ENCODE measurements around the gene MEIOSIN.

Gene MEIOSIN

DNA sequence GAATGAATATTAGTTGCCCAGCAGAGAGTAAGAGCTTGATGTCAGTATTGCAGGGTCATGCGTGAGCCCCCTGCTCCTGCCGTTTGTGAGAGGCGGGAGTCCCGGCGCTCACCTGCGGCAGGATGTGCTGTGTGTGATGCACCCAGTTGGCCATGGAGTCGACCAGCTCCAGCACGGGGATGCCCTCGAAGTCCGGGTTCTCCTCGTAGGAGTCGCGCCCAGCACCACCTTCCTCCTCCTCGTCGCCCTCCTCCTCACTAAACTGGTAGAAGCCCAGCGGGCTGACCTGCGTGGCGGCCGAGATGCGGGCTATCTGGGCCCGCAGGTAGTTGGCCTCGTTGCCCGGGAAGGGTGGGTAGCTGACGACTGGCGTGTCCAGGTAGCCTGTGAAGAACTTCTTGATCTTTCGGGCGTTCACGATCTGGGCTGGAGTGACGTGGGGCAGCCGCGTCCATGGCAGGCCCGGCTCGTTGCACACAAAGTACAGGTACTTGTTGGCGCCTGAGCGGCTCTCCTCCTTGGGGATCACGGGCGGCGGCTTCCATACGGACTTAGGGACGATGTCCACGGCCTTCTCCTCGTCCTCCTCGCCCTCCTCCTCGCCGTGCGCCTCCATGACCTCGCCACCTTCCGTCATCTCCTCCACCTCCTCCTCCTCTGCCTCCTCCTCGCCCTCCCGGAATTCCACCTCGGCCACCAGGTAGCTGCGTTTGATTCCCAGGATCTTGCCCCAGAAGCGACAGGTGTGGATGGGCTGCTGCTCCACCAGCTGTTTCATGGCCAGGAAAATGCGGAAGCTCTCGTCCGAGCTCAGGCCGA lies 71.1 kb downstream of the MEIOSIN start:
- DNase-seq, result no peak

DNA sequence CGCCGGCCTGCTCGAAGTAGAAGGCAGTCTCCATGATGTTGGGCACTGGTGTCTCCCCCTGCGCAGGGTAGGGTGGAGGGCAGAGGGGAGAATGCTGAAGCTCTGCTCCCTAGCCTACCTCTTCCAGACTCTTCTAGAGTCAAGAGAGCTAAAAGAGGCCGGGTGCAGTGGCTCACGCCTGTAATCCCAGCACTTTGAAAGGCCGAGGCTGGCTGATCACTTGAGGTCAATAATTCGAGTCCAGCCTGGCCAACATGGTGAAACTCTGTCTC lies 71.7 kb downstream of the MEIOSIN start:
- no peak for DNase-seq

DNA sequence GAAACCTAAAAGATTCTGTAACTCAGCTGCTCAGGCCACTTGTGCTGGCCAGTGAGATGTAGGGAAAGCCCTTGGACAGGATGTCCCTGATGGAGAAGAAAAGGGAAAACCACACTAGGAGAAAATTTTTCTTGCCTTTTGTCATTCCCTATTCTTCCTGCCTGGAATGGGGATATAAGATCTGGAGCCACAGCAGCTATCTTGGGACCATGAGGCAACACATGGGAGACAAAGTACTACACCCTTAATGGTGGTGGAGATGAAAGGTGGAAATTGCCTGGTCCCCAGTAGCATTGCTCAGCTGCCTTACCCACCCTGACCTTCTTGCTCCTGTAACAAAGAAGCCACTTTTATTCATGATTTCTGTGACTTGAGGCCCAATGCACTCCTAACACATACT lies 72.5 kb downstream of the MEIOSIN start:
- DNase-seq, result no peak

DNA sequence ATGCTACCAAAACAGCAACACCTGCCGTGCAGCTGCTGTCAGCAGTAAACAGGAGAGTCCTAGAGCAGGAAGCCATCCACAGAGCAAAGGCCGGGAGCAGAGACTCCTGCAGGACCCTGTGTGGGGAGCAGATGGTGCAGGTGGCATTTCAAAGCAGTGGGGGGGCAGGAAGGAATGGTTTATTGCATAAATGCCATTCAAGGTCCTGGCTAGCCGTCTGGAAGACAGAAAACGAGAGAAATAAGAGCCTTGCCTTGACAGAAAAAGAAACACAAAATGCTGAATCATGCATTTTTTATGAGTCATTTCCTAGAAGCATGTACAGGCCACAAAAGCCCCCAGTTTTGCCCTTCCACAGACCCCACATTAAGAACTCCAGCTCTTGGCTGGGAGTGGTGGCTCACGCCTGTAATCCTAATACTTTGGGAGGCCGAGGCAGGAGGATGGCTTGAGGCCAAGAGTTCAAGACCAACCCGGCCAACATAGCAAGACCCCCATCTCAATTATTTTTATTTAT lies 76.5 kb downstream of the MEIOSIN start:
- no peak for DNase-seq

DNA sequence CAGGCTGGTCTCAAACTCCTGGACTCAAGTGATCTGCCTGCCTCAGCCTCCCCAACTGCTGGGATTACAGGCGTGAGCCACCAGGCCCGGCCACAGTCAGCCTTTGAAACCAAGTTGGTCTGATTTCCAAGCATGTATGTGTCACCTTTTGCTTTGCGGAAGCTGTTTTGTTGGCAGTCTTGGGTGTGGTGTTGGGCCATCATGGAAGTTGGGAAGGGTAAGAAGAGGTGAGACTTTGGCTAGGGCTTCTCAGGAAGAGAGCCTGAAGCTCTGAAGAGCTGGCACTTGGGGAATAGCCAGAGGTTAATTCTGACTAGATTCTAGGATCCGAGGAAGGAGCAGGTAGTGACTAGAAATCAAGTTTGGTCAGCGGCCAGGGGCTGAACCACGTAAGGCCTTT lies 79.1 kb downstream of the MEIOSIN start:
- no peak for DNase-seq
